Kidney epithelial cell (primary cell): Measurements from ENCODE around the gene NUMBL. TPM values are rescaled to one million over a fixed set of nuclear protein-coding genes. Genes with fewer than 3 reads are reported as not detected.
A peak's percentile ranks its signal among the peaks of the same experiment; 100 is the strongest.

Experiments used
- DNase-seq: peaks from one replicate; pipeline ENCODE4 v3.0.0-alpha.2; 2010; ENCODE audit warnings: low read depth
- H3K27me3 ChIP-seq: 2 replicates; pipeline ENCODE4 v1.6.0; 2011; ENCODE audit warnings: low read length; ENCODE audit not compliant: control insufficient read depth, insufficient read depth
- H3K36me3 ChIP-seq: 2 replicates; pipeline ENCODE4 v1.5.1; 2011; ENCODE audit warnings: low read length; ENCODE audit not compliant: control insufficient read depth, insufficient read depth
- H3K4me3 ChIP-seq: 2 replicates; pipeline ENCODE4 v1.5.1; 2011; ENCODE audit warnings: low read depth, mild to moderate bottlenecking, control low read depth, low read length
- total RNA-seq: library from RNA; depleted of rRNA; stranded (reverse); fragments of >200 nt; gene quantifications from 2 replicates; pipeline ENCODE4 v1.2.3, GENCODE V29; 2015
- TF ChIP-seq, protein P1 (sequence below): IDR thresholded peaks from 2 replicates; pipeline ENCODE4 v1.5.1; 2011; ENCODE audit warnings: mild to moderate bottlenecking, moderate library complexity, low read length, control low read depth, inconsistent platforms; ENCODE audit not compliant: insufficient read depth, poor library complexity, severe bottlenecking

The NUMBL gene
- total RNA-seq, 1 donor from 2014 or later, result 20.0 TPM

DNA sequence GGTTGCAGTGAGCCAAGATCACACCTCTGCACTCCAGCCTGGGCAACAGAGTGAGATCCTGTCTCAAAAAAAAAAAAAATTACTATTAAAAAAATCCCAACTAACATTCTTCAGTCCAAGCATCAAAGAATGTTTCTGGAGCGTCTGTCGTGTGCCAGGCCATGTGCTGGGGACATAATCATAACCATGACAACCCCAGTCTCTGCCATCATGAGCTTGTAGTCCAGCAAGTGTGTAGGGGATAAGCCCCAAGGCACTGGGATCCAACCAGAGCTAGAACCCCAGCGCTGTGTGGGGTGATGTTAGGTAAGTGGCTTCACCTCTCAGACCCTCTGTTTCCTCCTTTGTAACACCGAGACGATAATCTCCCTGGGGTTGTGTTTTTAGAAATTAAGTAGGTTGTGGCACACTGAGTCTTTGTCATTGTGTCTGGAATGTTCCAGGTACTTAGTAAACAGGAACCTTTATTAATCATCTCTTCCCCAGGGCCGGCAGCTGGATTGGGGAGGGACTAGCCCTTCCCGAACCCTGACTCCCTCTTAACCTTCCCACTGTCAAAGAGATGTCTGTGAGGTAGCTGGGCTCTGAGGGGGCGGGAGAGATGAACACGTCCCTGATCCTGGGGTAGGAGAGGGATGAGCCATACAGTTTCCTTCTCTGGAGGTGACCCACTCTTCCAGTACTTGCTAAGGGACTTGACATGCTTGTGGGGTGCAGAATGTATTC lies 31.6 kb upstream of the NUMBL start:
- Histone ChIP-seq H3K27me3 (no peaks in the 10 kb centered on the region), H3K4me3 (no peak overlapping the region), H3K36me3 (no peaks in the 10 kb centered on the region)
- TF ChIP-seq, protein P1, sequence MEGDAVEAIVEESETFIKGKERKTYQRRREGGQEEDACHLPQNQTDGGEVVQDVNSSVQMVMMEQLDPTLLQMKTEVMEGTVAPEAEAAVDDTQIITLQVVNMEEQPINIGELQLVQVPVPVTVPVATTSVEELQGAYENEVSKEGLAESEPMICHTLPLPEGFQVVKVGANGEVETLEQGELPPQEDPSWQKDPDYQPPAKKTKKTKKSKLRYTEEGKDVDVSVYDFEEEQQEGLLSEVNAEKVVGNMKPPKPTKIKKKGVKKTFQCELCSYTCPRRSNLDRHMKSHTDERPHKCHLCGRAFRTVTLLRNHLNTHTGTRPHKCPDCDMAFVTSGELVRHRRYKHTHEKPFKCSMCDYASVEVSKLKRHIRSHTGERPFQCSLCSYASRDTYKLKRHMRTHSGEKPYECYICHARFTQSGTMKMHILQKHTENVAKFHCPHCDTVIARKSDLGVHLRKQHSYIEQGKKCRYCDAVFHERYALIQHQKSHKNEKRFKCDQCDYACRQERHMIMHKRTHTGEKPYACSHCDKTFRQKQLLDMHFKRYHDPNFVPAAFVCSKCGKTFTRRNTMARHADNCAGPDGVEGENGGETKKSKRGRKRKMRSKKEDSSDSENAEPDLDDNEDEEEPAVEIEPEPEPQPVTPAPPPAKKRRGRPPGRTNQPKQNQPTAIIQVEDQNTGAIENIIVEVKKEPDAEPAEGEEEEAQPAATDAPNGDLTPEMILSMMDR, result no peak
- no peak for DNase-seq

GRCh38 chr19:40721140-40721486 lies 30.7 kb upstream of the NUMBL start:
- no peaks in the 10 kb centered on the region for H3K27me3 ChIP-seq
- no peak overlapping the region for H3K4me3 ChIP-seq
- DNase-seq, result no peak
- no peaks in the 10 kb centered on the region for H3K36me3 ChIP-seq
- TF ChIP-seq, protein P1, result no peak

- TF ChIP-seq, protein P1, result no peak
- no peak for DNase-seq
Observed at GRCh38 chr19:40719414-40719894, 29.0 kb upstream of the NUMBL start.

DNA sequence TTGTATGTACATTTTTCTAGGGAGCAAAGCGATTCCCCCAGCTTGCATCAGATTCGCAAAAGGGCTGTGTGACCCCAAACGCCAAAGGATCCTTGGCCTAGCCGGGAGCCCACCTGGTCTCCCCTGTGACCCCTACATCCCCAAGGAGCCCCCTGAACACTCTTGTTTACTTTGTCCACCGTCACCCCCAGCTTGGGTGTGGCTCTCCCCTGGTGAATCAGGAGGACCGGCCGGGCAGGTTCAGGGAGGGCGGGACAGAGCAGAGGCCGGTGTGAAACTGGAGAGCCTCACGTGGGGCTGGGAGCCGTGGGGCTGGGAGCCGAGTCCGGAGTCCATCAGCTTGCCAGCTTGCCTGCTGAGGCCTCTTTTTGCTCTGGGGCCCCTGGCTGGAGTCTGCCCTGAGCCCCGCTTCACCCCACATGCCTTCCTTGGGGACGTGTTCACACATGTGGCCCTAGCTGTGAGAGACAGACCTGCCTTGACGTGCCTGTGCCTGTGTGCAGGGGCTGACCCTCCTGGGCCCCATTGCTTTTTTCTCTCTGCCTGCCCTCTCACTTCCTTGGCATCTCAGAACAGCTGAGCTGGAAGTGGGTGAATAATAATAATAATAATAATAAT lies 28.4 kb upstream of the NUMBL start:
- Histone ChIP-seq H3K36me3 (no peaks in the 10 kb centered on the region), H3K4me3 (peak overlapping the region; percentile 61), H3K27me3 (no peaks in the 10 kb centered on the region)
- DNase-seq, result no peak
- TF ChIP-seq, protein P1, result no peak

More at GRCh38 chr19:40719414-40719894, 29.0 kb upstream of the NUMBL start:
- Histone ChIP-seq H3K27me3 (no peaks in the 10 kb centered on the region), H3K36me3 (no peaks in the 10 kb centered on the region), H3K4me3 (peak overlapping the region; percentile 61)

GRCh38 chr19:40717880-40718773 lies 27.7 kb upstream of the NUMBL start:
- H3K36me3 ChIP-seq, result no peaks in the 10 kb centered on the region
- TF ChIP-seq, protein P1, result no peak
- H3K27me3 ChIP-seq, result no peaks in the 10 kb centered on the region
- peak overlapping the region; percentile 61 for H3K4me3 ChIP-seq
- DNase-seq, result no peak
